Testis (tissue), 3 donors: ENCODE measurements around the gene LARGE2. TPM values are rescaled to one million over a fixed set of nuclear protein-coding genes. Genes with fewer than 3 reads are reported as not detected.

Experiments used
- DNase-seq: peaks from one replicate; pipeline ENCODE4 v3.0.0-alpha.2; 2019
- H3K27ac ChIP-seq, 2 donors: fragments of 200-600 bp; sonication (generic); one replicate each; pipeline ENCODE4 v1.5.1; 2019
- H3K27me3 ChIP-seq: fragments of 200-600 bp; sonication (generic); one replicate; pipeline ENCODE4 v1.5.1; 2019
- H3K36me3 ChIP-seq: fragments of 200-600 bp; sonication (generic); one replicate; pipeline ENCODE4 v1.5.1; 2017; ENCODE audit warnings: low read depth; ENCODE audit errors: missing control alignments
- H3K4me1 ChIP-seq: fragments of 200-600 bp; sonication (generic); one replicate; pipeline ENCODE4 v1.5.1; 2019
- H3K4me3 ChIP-seq, 2 donors: fragments of 200-600 bp; sonication (generic); one replicate each; pipeline ENCODE4 v1.5.1; 2017 to 2019
- H3K9me3 ChIP-seq: fragments of 200-600 bp; sonication (generic); one replicate; pipeline ENCODE4 v1.5.1; 2017
- CTCF ChIP-seq, 3 experiments: fragments of 450-650 bp in 2 of 3; fragments of 200-600 bp in 1 of 3; sonication (generic) in 1 of 3; IDR thresholded peaks; one replicate each; pipeline ENCODE4 v1.5.1; 2016 to 2019; ENCODE audit warnings: antibody characterized with exemption in 3 of 3, mild to moderate bottlenecking in 2 of 3, moderate library complexity in 1 of 3
- POLR2A ChIP-seq: fragments of 450-650 bp; IDR thresholded peaks from one replicate; pipeline ENCODE4 v1.6.1; 2017; ENCODE audit warnings: antibody characterized with exemption, mild to moderate bottlenecking, moderate library complexity
- WGBS, 2 donors: methylation state at CpG; one replicate each; pipeline ENCODE4 v1.1.5; 2018; 5-methylcytosine and 5-hydroxymethylcytosine counted together
- intact Hi-C: fragments of 100-400 bp; cut with DNase I; formaldehyde crosslinking; loops from one replicate; pipeline ENCODE4 v1.15.1; 2023; ENCODE audit warnings: low total_unique reads
- polyA plus RNA-seq: library from polyadenylated mRNA; stranded (reverse); fragments of 350-450 nt; fragmentation: Illumina TruSeq; extraction: RNeasy Lipid Tissue Mini Kit (QIAGEN cat#74804); gene quantifications from one replicate; pipeline ENCODE4 v1.2.3, GENCODE V29; 2014; ENCODE audit warnings: low read depth, low replicate concordance; ENCODE audit not compliant: insufficient read depth
- total RNA-seq, 2 donors: library from RNA; depleted of rRNA; stranded (reverse); fragments of >200 nt; gene quantifications; one replicate each; pipeline ENCODE4 v1.2.3, GENCODE V29; 2016

LARGE2 gene
- total and polyA plus RNA-seq, 3 donors from 2014 or later: 2.1 to 4.7 (median 3.4) TPM

- no peaks in the 10 kb centered on the region for H3K9me3 ChIP-seq
- TF ChIP-seq CTCF (IDR thresholded peaks at IDR 0.05) (peak; percentile 83 to 92 (median 87)), POLR2A (no peak)
- H3K27ac ChIP-seq: peak overlapping the region in 1 of 2 donors; percentile 5
- H3K36me3 ChIP-seq: no peaks in the 10 kb centered on the region
- H3K27me3 ChIP-seq: no peaks in the 10 kb centered on the region
- H3K4me3 ChIP-seq: no peak overlapping the region
- intact Hi-C loops: no loop called here
- WGBS, 2 donors: 23 to 38% methylated on average over 9 of the region's 9 CpGs
- peak; percentile 72 for DNase-seq
- no peaks in the 10 kb centered on the region for H3K4me1 ChIP-seq
Measured at GRCh38 chr11:45964911-45965389, 42.5 kb downstream of the LARGE2 start.

GRCh38 chr11:45967506-45967905 is 45.0 kb downstream of the LARGE2 start:
- no peaks in the 10 kb centered on the region for H3K27me3 ChIP-seq
- H3K36me3 ChIP-seq: no peaks in the 10 kb centered on the region
- 82 to 88% methylated on average over 2 of the region's 2 CpGs for WGBS, 2 donors
- DNase-seq: no peak
- no peaks in the 10 kb centered on the region for H3K4me1 ChIP-seq
- no peaks in the 10 kb centered on the region for H3K9me3 ChIP-seq
- no peak for TF ChIP-seq POLR2A
- no peak for TF ChIP-seq CTCF (IDR thresholded peaks at IDR 0.05)
- no peak overlapping the region for H3K27ac ChIP-seq
- intact Hi-C loops: no loop called here
- H3K4me3 ChIP-seq: no peak overlapping the region

GRCh38 chr11:45968901-45969300 is 46.4 kb downstream of the LARGE2 start:
- intact Hi-C loops: no loop called here
- TF ChIP-seq CTCF (IDR thresholded peaks at IDR 0.05): no peak
- TF ChIP-seq POLR2A: no peak
- no peaks in the 10 kb centered on the region for H3K4me1 ChIP-seq
- no peak for DNase-seq
- H3K9me3 ChIP-seq: no peaks in the 10 kb centered on the region
- H3K36me3 ChIP-seq: no peaks in the 10 kb centered on the region
- 96% methylated on average over 2 of the region's 2 CpGs for WGBS, 2 donors
- H3K27me3 ChIP-seq: no peaks in the 10 kb centered on the region
- H3K4me3 ChIP-seq: no peak overlapping the region
- no peak overlapping the region for H3K27ac ChIP-seq

- H3K4me3 ChIP-seq: no peak overlapping the region
- H3K27ac ChIP-seq: no peak overlapping the region
- intact Hi-C loops: no loop called here
- H3K27me3 ChIP-seq: no peaks in the 10 kb centered on the region
- 80 to 84% methylated on average over 4 of the region's 4 CpGs for WGBS, 2 donors
- no peak for TF ChIP-seq CTCF (IDR thresholded peaks at IDR 0.05)
- no peak for TF ChIP-seq POLR2A
- no peaks in the 10 kb centered on the region for H3K4me1 ChIP-seq
- H3K36me3 ChIP-seq: no peaks in the 10 kb centered on the region
- no peak for DNase-seq
- H3K9me3 ChIP-seq: no peaks in the 10 kb centered on the region
Measured at GRCh38 chr11:45973601-45974000, 51.1 kb downstream of the LARGE2 start.

DNA sequence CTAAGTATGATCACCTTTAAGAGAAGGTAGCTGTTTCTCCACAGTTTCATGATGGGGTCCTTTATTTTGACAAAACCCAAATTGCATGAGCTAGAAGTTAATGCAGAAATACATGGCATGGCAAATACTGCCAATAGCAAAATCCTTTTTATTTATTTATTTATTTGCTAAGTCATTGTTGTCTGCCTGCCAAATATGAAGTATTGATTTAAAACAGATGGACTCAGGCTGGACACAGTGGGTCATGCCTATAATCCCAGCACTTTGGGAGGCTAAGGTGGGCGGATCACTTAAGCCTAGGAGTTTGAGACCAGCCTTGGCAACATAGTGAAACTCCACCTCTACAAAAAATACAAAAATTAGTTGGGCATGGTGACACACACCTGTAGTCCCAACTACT is 52.4 kb downstream of the LARGE2 start:
- H3K27me3 ChIP-seq: no peaks in the 10 kb centered on the region
- WGBS, 2 donors: 83 to 100% methylated on average over 1 of the region's 1 CpG
- no peaks in the 10 kb centered on the region for H3K9me3 ChIP-seq
- no peak for TF ChIP-seq POLR2A
- no peak for TF ChIP-seq CTCF (IDR thresholded peaks at IDR 0.05)
- intact Hi-C loops: no loop called here
- no peak overlapping the region for H3K27ac ChIP-seq
- H3K36me3 ChIP-seq: no peaks in the 10 kb centered on the region
- no peak for DNase-seq
- H3K4me3 ChIP-seq: no peak overlapping the region
- H3K4me1 ChIP-seq: no peaks in the 10 kb centered on the region
